Liver (tissue), 9 donors: ENCODE results near the gene ATRX. TPM values are rescaled to one million over a fixed set of nuclear protein-coding genes. Genes with fewer than 3 reads are reported as not detected.

Source experiments
- DNase-seq: peaks from one replicate; pipeline ENCODE4 v3.0.0-alpha.2; 2017; ENCODE audit warnings: low spot score
- H3K27ac ChIP-seq, 2 donors: one replicate each; pipeline ENCODE4 v1.7.0; 2013; ENCODE audit warnings: inconsistent platforms in 2 of 2, low read length in 2 of 2, control low read depth in 1 of 2, low read depth in 1 of 2, mild to moderate bottlenecking in 1 of 2
- H3K27me3 ChIP-seq, 4 donors: one replicate each; pipeline versions ENCODE4 v1.6.1 to v1.7.0; 2013; ENCODE audit warnings: low read length in 3 of 4, inconsistent platforms in 1 of 4, mild to moderate bottlenecking in 1 of 4, moderate library complexity in 1 of 4; ENCODE audit not compliant: control insufficient read depth in 4 of 4, insufficient read depth in 4 of 4
- H3K36me3 ChIP-seq, 4 donors: one replicate each; pipeline versions ENCODE4 v1.6.1 to v1.7.0; 2013; ENCODE audit warnings: low read length in 3 of 4, mild to moderate bottlenecking in 3 of 4, low read depth in 1 of 4, moderate library complexity in 1 of 4; ENCODE audit not compliant: control insufficient read depth in 4 of 4, insufficient read depth in 3 of 4
- H3K4me1 ChIP-seq, 4 donors: one replicate each; pipeline versions ENCODE4 v1.6.1 to v1.7.0; 2013; ENCODE audit warnings: low read length in 3 of 4, mild to moderate bottlenecking in 3 of 4, moderate library complexity in 1 of 4; ENCODE audit not compliant: control insufficient read depth in 4 of 4, insufficient read depth in 4 of 4
- H3K4me3 ChIP-seq, 3 donors: one replicate each; pipeline versions ENCODE4 v1.6.1 to v1.7.0; 2013; ENCODE audit warnings: low read length in 3 of 3, control low read depth in 1 of 3, low read depth in 1 of 3, mild to moderate bottlenecking in 1 of 3
- H3K9ac ChIP-seq, 2 donors: one replicate each; pipeline ENCODE4 v1.7.0; 2013; ENCODE audit warnings: low read length in 2 of 2, mild to moderate bottlenecking in 2 of 2, moderate library complexity in 2 of 2, control low read depth in 1 of 2, low read depth in 1 of 2
- H3K9me3 ChIP-seq, 4 donors: one replicate each; pipeline versions ENCODE4 v1.6.1 to v1.7.0; 2013; ENCODE audit warnings: low read length in 3 of 4; ENCODE audit not compliant: control insufficient read depth in 4 of 4
- ATF3 ChIP-seq: IDR thresholded peaks from 2 replicates; pipeline ENCODE4 v1.6.1; 2016; ENCODE audit warnings: antibody characterized with exemption
- EGR1 ChIP-seq, 2 donors: IDR thresholded peaks; 2 replicates each; pipeline ENCODE4 v1.6.1; 2016 to 2018; ENCODE audit warnings: antibody characterized with exemption in 2 of 2, low read depth in 2 of 2
- FOXA1 ChIP-seq: IDR thresholded peaks from 2 replicates; pipeline ENCODE4 v1.6.1; 2016; ENCODE audit warnings: antibody characterized with exemption
- HNF4A ChIP-seq, 2 donors: conservative IDR thresholded peaks; 2 replicates each; pipeline ENCODE4 v1.6.1; 2016; ENCODE audit warnings: antibody characterized with exemption in 2 of 2, mild to moderate bottlenecking in 2 of 2
- REST ChIP-seq: IDR thresholded peaks from 2 replicates; pipeline ENCODE4 v1.6.1; 2016; ENCODE audit warnings: antibody characterized with exemption, mild to moderate bottlenecking
- RXRA ChIP-seq, 2 donors: IDR thresholded peaks; 2 replicates each; pipeline ENCODE4 v1.6.1; 2017 to 2018; ENCODE audit warnings: antibody characterized with exemption in 2 of 2, mild to moderate bottlenecking in 1 of 2
- WGBS: extraction: QIAGEN DNeasy Blood & Tissue Kit; methylation state at CpG from one replicate; pipeline ENCODE4 v1.1.7; 2013; 5-methylcytosine and 5-hydroxymethylcytosine counted together
- polyA plus RNA-seq, 2 donors: library from polyadenylated mRNA; stranded (reverse) in 1 of 2; unstranded in 1 of 2; fragments of 200-250 nt in 1 of 2; fragments of >200 nt in 1 of 2; fragmentation: Nextera tagmentation in 1 of 2; extraction: Ambion mirVana in 1 of 2; gene quantifications; one replicate each; pipeline versions ENCODE4 v1.2.1 to v1.2.3, GENCODE V29; 2013 to 2015
- total RNA-seq, 2 donors: library from RNA; depleted of rRNA; stranded (reverse); fragments of >200 nt; gene quantifications; one replicate each; pipeline ENCODE4 v1.2.3, GENCODE V29; 2014
- donor health status: healthy.
- donor health status: healthy.
- donor health status: healthy.
- donor health status: healthy.
- donor health status: healthy.

Gene ATRX
- total and polyA plus RNA-seq, 4 donors = 4.6 to 38.5 (median 32.0) TPM

- DNase-seq = no peak
- H3K9me3 ChIP-seq = no peaks in the 10 kb centered on the region
- H3K27ac ChIP-seq = no peak overlapping the region
- TF ChIP-seq ATF3 = no peak
- H3K36me3 ChIP-seq = peaks cover 0 to 5% (median 0%) of the 10 kb centered on the region in 4 donors
- H3K27me3 ChIP-seq = peaks cover 0 to 3% (median 0%) of the 10 kb centered on the region in 4 donors
- H3K4me3 ChIP-seq = no peak overlapping the region
- no peaks in the 10 kb centered on the region for H3K4me1 ChIP-seq
- H3K9ac ChIP-seq = no peak overlapping the region
- 95% methylated on average over 1 of the region's 1 CpG for WGBS
Observed at GRCh38 chrX:77679144-77679543, 106.9 kb downstream of the ATRX start.

- Histone ChIP-seq H3K27ac (no peak overlapping the region), H3K4me3 (no peak overlapping the region), H3K27me3 (no peaks in the 10 kb centered on the region), H3K9ac (no peak overlapping the region), H3K9me3 (no peaks in the 10 kb centered on the region), H3K36me3 (no peaks in the 10 kb centered on the region), H3K4me1 (no peaks in the 10 kb centered on the region)
- whole genome bisulfite sequencing = 99% methylated on average over 3 of the region's 3 CpGs
- DNase-seq = no peak
- no peak for TF ChIP-seq EGR1 (IDR thresholded peaks at IDR 0.05; ENCODE audit: low read depth in 2 of 2)
- no peak for TF ChIP-seq REST
- TF ChIP-seq RXRA (IDR thresholded peaks at IDR 0.05) = no peak
Observed at GRCh38 chrX:77675986-77676385, 110.0 kb downstream of the ATRX start.

GRCh38 chrX:77668391-77669237, 117.4 kb downstream of the ATRX start:
- Histone ChIP-seq H3K27me3 (no peaks in the 10 kb centered on the region), H3K4me3 (no peak overlapping the region), H3K9ac (no peak overlapping the region), H3K9me3 (no peaks in the 10 kb centered on the region), H3K4me1 (no peaks in the 10 kb centered on the region), H3K36me3 (no peaks in the 10 kb centered on the region), H3K27ac (no peak overlapping the region)
- TF ChIP-seq HNF4A (conservative IDR thresholded peaks at IDR 0.05) = no peak
- no peak for DNase-seq
- WGBS = 84% methylated on average over 10 of the region's 10 CpGs

GRCh38 chrX:77658886-77659285, 127.1 kb downstream of the ATRX start:
- TF ChIP-seq FOXA1 = no peak
- H3K27me3 ChIP-seq = no peaks in the 10 kb centered on the region
- peaks cover 0 to 4% (median 2%) of the 10 kb centered on the region in 4 donors for H3K36me3 ChIP-seq
- DNase-seq = no peak
- H3K9me3 ChIP-seq = no peaks in the 10 kb centered on the region
- H3K4me3 ChIP-seq = no peak overlapping the region
- no peaks in the 10 kb centered on the region for H3K4me1 ChIP-seq
- no peak overlapping the region for H3K27ac ChIP-seq
- WGBS = 86% methylated on average over 3 of the region's 3 CpGs
- no peak overlapping the region for H3K9ac ChIP-seq
